Epithelial cell of proximal tubule (primary cell): ENCODE measurements around the gene ACOT9. TPM values are rescaled to one million over a fixed set of nuclear protein-coding genes. Genes with fewer than 3 reads are reported as not detected.
A peak's percentile ranks its signal among the peaks of the same experiment; 100 is the strongest.

Experiments
- DNase-seq: peaks from one replicate; pipeline ENCODE4 v3.0.0-alpha.2; 2011; ENCODE audit warnings: low read depth
- H3K4me3 ChIP-seq: 2 replicates; pipeline ENCODE4 v1.5.1; 2011; ENCODE audit warnings: low read depth, mild to moderate bottlenecking, low read length
- total RNA-seq: library from RNA; depleted of rRNA; stranded (reverse); fragments of >200 nt; gene quantifications from 2 replicates; pipeline ENCODE4 v1.2.3, GENCODE V29; 2015
- TF ChIP-seq, protein P1 (sequence below): conservative IDR thresholded peaks from 2 replicates; pipeline ENCODE4 v1.5.1; 2012; ENCODE audit warnings: low read depth, mild to moderate bottlenecking, low read length

Gene ACOT9
- total RNA-seq, 1 donor from 2014 or later = 56.3 TPM

DNA sequence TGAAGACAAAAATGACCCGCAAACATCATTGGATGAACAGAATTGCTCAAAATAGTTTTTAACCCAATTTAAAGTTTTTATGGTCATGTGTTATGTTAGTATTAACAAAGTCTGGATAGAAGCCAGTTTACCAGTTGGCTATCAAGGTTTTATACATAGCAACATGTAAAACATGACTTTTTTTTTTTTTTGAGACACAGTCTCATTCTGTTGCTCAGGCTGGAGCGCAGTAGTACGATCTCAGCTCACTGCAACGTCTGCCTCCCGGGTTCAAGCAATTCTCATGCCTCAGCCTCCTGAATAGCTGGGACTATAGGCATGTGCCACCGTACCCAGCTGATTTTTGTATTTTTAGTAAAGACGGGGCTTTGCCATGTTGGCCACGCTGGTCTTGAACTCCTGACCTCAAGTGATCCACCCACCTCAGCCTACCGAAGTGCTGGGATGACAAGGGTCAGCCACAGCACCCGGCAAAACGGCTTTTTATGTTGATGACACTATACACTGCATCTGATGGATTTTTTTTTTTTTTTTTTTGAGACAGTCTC is 43.3 kb upstream of the ACOT9 start:
- TF ChIP-seq, protein P1, sequence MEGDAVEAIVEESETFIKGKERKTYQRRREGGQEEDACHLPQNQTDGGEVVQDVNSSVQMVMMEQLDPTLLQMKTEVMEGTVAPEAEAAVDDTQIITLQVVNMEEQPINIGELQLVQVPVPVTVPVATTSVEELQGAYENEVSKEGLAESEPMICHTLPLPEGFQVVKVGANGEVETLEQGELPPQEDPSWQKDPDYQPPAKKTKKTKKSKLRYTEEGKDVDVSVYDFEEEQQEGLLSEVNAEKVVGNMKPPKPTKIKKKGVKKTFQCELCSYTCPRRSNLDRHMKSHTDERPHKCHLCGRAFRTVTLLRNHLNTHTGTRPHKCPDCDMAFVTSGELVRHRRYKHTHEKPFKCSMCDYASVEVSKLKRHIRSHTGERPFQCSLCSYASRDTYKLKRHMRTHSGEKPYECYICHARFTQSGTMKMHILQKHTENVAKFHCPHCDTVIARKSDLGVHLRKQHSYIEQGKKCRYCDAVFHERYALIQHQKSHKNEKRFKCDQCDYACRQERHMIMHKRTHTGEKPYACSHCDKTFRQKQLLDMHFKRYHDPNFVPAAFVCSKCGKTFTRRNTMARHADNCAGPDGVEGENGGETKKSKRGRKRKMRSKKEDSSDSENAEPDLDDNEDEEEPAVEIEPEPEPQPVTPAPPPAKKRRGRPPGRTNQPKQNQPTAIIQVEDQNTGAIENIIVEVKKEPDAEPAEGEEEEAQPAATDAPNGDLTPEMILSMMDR = no peak
- no peak for DNase-seq
- no peak overlapping the region for H3K4me3 ChIP-seq

DNA sequence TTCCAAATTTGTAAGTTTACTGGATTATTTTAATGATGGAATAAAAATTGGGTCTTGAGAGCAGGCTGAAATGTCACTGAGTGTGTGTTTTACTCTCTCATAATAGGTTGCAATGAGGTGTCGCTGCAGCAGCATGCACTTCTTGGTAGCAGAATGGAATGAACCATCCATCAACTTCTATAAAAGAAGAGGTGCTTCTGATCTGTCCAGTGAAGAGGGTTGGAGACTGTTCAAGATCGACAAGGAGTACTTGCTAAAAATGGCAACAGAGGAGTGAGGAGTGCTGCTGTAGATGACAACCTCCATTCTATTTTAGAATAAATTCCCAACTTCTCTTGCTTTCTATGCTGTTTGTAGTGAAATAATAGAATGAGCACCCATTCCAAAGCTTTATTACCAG is 42.5 kb upstream of the ACOT9 start:
- peak overlapping the region; percentile 77 for H3K4me3 ChIP-seq
- DNase-seq = no peak
- TF ChIP-seq, protein P1 = no peak

DNA sequence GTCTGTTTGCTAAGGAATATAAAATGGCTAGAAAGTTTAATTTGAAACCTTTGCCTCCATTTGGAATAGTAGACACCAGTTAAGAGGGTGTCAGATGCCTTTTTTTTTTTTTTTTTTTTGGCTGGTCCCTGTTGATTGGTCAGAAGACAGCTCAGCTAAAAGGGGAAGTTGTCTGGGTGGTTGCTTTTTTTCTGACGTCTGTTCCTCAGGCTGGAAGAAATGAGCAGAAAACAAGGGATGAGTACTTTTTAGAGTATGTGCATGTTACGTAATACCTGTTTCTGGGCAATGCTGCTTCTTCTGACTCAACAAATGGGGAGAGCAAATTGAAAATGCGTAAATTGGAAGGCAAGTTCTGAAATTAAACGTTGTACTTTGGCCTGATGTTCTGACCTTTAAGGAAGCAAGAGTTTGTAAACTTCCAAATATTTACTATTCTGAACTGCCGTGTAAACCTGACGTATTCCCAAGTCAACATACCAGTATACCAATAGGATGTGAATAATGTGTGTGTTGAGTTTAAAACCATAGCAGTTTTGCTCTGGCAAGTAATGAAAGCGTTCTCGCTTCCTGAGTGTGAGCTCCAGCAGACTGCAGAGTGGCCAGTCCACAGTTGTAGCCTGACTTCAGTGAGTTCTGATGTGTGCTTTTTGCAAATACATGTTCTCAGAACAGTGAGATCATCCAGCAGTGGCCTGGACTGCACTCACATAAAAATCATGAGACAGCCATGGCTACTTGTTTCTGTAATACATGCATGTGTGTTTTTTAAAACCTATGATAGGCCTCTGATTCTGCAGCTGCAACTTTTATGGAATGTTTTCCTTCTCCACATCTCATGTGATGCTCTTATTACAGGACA is 41.6 kb upstream of the ACOT9 start:
- TF ChIP-seq, protein P1 = no peak
- no peak for DNase-seq
- H3K4me3 ChIP-seq = peak overlapping the region; percentile 77

DNA sequence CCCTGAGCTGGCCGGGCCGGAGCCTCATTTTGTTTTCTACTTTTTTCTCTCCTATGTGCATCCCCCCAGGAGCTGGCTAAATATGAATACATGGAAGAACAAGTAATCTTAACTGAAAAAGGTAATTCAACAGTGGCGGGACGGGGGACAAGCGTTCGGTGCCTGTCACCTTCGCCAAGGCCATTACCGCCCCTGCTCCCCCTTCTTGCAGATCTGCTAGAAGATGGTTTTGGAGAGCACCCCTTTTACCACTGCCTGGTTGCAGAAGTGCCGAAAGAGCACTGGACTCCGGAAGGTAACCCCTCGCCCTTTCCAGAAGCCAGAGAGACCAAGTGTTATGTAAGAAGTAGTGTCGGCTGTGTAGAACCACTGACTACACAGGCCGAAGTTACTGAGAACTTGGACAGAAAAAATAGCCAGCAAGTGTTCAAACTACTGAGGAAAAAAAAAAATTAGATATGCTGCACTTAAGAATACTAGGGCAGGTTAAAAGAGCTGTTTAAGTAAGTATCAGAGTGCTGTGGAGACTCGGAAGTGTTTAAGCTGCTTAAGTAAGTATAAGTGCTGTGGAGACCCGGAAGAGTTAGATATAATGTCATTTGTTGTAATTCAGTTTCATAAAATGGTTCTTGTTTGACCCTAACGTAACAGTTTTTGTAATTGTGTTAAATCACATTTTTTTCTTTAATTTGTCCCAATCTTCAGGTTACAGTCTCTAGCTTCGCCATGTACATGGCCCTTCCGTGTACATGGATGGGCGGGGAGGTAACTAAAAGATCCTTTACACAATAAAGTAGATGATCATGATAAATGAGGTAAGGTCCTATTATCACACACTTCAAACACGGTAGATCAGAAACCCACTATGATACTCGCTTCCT is 40.8 kb upstream of the ACOT9 start:
- TF ChIP-seq, protein P1 = no peak
- H3K4me3 ChIP-seq = peak overlapping the region; percentile 77
- no peak for DNase-seq

DNA sequence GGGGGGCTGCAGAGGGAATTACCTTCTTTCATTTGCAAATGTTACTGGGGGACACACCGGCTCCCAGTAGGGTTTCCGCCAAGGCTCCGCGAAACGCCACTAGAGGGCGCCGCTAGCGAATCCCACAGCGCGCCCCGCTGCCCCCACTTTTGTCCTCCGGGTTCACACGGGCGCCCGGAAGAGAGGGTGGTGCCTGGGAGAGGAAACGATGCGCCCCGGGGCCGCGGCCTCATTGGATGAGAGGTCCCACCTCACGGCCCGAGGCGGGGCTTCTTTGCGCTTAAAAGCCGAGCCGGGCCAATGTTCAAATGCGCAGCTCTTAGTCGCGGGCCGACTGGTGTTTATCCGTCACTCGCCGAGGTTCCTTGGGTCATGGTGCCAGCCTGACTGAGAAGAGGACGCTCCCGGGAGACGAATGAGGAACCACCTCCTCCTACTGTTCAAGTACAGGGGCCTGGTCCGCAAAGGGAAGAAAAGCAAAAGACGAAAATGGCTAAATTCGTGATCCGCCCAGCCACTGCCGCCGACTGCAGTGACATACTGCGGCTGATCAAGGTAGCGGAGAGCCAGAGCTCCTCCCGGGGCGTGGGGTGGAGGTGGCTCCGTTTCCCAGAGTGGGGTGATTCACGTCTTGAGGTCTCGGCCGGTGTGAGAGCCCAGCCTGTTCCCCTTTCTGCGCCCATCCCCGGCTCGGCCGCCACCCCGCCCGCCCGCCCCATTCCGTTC is 40.0 kb upstream of the ACOT9 start, which contains the start of gene SAT1:
SAT1 (plus strand) TSS at position 311 of the 726 bp plus-strand sequence; CDS start at position 490, 179 bp downstream.
- H3K4me3 ChIP-seq = peak within 1 kb of the TSS; percentile 77
- TF ChIP-seq, protein P1 = peak; percentile 68
- no peak for DNase-seq

DNA sequence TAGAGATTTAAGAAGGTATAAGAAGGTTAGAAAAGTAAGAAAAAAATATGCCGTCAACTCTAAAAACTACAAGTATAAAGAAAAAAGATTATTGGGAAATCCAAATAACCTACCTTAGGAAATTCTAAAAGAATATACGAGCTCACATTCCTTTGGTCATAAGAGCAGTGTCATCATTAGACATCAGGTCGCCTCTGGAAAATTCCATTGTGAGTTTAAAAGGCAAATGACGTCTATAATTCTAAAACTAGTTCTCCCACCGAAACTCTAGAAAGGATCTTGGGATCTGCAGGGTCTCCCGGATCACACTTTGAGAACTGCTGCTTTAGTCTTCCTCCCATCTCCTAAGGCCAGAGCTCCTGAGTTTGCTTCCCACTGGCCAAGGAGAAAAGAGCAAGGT is 39.4 kb upstream of the ACOT9 start:
- H3K4me3 ChIP-seq = peak overlapping the region; percentile 53
- DNase-seq = no peak
- TF ChIP-seq, protein P1 = no peak
